GM18519 (cell line): ENCODE measurements around the gene IARS1.

ENCODE experiments used
- ATAC-seq: cut with Tn5 transposase; IDR thresholded peaks from one replicate; pipeline ENCODE4 v1.9.1; 2021; ENCODE audit warnings: mild to moderate bottlenecking, moderate library complexity; ENCODE audit not compliant: unreplicated experiment, low FRiP score

The IARS1 gene

DNA sequence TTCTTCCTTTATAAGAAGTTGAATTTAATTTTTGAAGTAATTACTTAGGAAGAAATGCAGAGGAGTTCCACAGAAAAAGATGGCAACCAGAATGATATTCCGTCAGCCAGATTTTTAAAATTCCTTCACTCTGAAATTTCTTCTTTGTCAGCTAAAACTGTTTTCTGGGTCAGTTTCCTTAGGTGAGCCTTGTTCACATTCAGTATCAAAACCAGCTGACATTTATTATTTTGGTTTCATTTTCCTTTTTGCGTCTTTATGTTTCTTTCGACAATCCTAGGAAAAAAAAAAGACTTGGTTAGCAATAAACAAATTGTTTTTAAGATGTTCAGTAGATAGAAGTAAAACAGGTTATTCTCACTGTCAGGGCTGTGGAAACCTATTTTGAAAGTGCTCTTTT, 4.1 kb upstream of the IARS1 start:
- ATAC-seq, result no peak

DNA sequence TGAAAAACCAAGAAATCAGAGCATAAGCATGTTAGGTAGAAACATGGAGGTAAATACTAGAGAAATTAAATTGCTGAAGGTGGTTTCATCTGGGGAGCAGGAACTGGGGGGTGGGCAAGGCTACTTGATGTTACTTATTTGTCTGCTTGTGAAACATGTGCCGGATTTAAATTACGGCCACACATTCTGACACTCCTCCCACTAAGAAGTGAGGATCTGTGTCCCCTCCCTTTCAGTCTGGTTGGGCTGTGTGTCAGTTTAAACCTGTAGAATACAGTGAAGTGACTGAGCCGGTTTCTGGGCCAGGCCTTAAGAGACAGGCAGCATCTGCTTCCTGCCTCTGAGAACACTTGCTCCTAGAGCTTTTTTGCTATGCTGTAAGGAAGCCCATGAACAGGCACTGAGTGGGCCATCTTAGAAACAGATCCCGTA, 2.3 kb upstream of the IARS1 start:
- ATAC-seq, result no peak

DNA sequence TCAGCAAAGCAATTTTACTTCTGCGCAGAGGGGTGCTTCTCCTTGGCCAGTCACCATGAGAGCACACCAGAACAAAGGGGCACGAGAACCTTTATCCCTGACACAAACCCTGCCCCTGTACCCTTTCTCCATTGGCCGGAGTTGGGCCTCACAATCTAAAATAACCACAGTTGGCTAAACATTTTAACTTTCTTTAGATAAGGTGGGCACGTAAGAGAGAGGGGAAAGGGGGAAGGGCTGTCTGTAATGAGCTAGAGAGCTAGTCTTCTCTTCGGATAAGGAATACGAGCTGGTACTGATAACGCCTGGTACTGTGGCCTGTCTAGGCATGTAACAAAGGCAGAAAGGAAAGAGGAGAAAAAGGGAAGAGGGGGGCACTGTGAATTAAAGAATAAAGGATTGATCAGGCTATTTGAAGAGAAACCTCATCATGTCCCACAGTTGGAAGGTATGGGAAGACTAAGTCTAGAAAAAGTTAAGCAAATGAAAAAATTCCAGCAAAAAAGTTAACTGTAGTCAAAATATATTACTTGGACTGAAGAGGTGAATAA, 1.8 kb upstream of the IARS1 start:
- no peak for ATAC-seq

DNA sequence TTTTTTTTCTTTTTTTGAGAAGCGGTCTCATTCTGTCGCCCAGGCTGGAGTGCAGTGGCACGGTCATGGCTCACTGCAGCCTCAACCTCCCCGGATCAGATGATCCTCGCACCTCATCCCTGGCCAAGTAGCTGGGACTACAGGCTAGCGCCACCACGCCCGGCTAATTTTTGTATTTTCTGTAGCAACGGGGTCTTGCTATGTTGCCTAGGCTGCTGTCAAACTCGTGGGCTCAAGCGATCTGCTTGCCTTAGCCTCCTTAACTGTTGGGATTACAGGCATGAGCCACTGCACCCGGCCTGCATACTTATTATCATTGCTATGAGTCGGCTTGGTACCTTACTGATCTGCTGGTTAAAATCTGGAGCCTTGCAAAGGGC, 790 bp upstream of the IARS1 start:
- ATAC-seq, result no peak

DNA sequence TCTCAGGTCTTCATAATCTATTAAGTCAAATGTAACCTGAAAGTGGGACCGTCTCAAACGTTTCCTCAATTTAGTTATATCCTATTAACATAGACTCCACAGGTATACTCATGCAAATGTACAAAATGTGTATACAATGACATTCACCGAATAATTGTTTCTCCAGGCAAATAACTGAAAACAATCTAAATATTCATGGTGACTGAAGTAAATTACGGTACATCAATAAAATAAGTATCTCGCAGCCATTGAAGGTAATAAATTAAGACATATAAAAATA, 482 bp downstream of the IARS1 start:
- no peak for ATAC-seq

DNA sequence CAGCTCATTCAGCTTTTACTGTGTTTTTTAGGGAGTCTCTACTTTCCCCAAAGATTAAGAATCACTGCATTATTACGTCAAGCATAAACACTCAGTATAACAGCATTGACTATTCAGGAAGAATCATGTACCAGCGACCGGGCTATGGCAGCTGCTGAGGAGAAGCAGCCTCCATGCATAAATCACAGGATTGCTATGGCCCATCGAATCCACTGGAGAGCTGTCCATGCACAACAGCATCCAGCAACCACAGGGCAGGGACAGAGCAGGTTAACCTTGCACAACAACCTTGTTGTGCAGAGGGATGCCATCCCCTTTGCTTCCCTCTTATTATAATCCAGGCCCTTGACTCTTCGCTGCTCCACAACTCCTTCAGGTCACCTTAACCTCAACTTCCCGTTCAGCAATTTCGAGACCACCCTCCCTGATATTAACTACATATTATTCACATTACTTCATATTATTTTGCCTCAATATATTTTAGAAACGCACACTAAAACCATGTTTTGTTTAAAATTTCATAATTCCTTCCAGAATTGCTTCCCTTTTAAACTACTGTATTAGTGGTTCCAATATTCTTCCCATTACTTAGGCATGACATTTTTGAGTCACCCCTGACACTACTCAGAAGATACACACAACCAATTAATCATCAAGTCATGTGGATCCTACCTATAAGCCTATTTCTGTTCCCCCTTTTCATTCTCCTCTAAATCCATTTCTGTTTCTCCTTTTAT, 991 bp downstream of the IARS1 start:
- no peak for ATAC-seq

DNA sequence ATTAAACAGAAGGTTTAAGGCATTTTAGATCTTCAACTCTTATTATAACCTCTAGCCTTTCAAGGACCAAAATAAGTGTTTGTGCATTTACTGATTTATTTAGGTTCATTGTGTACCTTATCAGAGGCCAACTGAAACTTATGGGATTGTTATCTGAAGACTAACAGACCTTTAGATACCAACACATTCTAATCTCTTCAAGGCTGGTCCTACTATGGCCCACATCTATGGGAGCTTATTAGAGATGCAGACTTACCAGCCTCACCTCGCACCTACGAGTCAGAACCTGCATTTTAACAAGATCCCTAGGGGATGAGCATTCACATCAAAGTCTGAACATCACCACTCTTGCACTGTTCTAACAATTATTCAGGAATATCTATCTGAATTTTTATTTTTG, 1.9 kb downstream of the IARS1 start:
- no peak for ATAC-seq

DNA sequence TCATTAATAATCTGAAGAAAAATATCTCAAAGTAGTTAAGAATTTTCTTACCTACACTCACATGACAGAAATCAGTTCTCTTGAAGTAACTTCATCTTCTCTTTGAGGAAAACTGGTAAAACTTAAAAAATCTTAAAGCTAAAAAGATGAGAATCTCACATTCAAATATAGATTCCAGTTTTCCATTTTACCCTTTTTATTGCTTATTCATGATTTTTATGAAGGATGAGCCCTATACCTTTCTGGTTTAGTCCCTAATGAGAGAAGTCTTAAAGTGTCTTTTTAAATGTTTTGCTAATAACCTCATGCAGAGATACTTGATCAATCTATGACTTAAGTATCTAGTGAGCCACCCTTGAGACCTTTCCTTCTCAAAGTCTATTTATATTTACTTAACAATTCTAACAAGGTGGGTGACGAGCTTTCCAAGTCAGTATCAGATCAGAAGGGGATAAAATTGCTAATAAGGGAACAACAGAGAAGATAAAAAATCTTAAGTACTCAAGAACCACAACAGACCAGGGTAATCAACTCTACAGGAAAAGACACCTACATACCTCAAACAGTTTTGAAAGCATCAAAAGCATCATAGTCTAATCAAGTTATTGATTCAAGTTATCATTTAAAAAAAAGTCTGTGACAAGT, 2.6 kb downstream of the IARS1 start:
- no peak for ATAC-seq

DNA sequence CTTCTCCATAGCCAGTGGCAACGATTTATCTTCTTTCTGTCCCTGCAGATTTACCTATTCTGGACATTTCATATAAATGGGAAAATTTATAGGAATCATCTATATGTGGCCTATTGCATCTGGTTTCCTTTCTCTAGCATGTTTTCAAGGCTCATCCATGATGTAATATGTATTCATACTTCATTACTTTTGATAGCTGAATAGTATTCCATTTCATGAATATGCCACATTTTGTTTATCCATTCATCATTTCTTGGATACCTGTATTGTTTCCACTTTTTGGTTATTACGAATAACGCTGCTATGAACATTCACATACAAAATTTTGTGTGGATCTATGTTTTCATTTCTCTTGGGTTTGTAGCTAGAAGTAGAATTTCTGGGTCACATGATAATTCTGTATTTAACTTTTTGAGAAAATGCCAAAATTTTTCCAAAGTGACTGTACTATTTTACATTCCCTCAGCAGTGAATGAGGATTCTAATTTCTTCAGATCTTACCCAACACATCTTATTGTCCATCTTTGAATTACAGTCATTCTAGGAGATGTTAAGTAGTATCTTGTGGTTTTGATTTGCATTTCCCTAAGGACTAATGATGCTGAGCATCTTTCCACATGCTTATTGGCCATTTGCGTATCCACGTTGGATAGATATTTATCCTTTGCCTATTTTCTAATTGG, 3.6 kb downstream of the IARS1 start:
- ATAC-seq, result no peak

DNA sequence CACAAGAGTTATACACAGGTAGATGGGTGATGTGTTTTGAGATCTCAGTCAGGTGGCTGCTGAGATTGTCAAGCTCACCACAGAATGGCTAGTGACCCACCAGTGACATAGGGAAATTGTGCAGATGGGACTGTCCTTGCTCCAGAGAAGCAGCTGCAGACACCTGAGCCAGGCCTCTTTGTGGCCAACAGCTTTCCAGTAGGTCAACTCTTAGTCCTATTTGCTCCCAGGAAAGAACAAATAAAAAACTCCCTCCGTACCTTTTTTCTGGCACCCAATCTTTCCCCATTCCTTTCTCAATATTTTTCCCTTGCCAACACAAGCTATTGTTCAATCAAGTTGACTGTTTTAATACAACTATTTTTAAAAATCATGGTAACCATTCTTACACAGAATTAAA, 14.2 kb downstream of the IARS1 start:
- no peak for ATAC-seq

DNA sequence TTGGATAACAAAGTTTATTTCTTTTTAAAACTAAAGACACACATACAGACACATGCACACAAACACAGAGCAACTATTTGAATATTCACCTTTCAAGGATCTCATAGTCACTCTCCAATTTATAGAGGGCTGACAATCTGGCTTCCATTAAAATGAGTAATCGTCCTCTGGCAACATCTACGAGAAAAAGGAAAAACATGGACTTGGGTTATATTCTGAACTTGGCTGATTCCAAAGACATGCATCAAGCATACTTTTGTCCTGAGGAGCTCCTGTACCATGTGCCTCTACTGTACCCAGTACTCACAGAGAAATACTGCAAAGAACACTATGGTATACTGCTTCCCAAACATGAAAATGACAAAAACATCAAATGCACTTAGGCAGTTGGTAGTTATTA, 15.4 kb downstream of the IARS1 start:
- ATAC-seq, result no peak

DNA sequence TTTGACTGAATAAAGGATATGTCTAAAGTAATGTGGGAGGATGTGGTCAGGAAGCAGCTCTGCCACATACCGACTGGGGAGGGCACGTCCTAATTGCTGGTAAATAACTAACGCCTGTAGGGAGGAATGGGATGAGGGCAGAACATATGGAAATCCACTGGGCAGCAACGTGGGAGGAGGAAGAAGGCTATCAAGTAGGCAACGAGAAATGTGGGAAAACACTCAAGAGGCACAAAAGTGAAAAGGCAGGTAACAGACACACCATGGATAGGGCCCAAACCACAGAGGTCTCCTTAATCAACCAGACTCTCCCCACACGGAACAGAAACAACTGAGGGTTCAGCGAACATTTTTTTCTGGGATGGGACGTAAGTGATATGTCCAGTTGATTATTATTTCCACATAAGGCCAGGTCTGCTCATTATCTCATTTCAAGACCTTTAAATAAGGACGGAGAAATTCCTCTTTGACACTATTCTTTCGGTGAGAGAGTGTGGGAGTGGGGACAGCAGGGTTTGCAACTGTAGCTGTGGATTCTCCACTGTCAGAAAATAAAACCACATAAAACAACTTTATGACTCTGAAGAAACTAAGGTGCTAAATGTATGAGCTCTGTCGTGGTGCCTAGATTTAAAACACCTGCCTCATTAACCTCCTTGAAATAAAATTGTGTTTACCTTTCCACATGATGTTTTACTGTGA, 17.0 kb downstream of the IARS1 start:
- no peak for ATAC-seq

DNA sequence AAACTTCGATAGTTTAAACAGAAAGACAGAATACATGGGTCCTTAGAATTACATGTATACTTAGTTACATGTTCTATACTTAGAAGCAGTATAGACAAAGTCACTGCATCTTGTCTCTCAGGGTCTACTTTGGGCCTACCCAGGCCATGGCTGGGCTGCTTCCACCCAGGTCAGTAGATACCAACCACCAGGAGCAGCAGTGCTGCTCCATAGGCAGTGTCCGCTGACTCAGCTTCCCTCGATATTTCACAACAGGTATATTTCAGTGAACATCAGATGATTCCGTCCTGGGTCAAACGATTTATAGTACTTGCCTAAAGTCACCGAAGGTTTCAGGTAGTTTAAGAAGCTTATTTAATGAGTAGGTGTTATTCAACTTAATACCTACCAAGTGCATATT, 18.0 kb downstream of the IARS1 start:
- no peak for ATAC-seq

DNA sequence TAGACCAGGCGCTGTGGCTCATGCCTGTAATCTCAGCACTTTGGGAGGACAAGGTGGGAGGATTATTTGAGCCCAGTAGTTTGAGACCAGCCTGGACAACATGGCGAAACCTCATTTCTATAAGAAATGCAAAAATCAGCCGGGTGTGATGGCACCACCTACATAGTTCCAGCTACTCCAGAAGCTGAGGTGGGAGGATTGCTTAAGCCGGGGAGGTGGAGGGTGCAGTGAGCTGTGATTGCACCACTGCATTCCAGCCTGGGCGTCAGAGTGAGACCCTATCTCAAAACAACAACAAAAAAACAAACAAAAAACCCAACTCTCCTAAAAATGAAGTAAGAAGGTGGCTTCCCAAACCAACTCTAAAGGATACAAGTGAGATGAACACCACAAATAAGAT, 23.0 kb downstream of the IARS1 start:
- ATAC-seq, result no peak

DNA sequence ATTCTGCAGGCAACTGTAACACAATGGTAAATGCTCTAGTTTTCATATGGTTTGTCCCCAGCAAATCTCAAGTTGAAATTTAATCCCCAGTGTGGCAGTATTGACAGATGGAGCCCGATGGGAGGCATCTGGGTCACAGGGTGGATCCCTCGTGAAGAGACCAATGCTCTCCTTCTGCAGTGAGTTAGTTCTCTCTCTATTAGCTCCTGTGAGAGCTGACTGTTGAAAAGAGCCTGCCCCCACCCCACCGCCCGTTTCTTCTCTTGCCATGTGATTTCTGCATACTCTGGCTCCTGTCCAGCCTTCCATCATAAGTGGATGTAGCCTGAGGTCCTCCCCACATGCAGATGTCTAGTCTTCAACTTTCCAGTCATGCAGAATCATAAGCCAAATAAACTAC, 27.0 kb downstream of the IARS1 start:
- ATAC-seq, result no peak

DNA sequence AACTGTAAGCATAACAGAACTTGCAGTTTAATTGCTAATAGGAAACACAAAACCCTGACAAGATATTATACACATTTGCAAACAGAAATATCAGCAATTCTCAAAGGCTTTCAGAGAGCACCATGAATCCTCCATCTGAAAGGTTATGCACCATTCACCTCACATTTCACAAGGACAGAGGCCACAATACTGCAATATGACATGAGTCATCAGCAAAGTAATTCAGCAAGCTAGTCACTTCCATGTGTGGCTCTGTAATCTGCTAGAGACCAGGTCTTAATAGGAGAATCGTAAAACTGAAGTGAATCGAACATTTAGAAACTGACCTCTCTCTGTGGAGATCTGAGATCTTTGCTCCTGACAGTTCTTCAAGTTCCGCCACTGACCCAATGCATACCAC, 28.3 kb downstream of the IARS1 start:
- no peak for ATAC-seq

DNA sequence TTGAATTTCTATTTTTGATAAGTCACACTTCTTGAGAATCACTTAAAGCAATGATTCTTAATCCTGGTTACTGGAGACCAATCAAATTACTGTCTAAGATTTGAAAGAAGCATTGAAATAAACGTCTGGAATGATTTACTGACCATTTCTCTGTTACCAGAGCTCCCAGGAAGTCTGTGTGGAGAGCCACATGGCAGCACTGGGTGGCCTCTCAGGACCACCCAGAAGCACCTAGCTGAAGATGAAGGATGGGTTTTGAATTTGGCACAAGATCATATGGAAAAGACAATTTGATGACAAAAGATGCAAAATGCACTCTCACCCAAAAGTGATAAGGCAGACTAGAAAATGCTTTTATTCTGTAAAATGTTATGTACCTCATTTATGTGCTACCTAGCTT, 30.4 kb downstream of the IARS1 start:
- no peak for ATAC-seq

DNA sequence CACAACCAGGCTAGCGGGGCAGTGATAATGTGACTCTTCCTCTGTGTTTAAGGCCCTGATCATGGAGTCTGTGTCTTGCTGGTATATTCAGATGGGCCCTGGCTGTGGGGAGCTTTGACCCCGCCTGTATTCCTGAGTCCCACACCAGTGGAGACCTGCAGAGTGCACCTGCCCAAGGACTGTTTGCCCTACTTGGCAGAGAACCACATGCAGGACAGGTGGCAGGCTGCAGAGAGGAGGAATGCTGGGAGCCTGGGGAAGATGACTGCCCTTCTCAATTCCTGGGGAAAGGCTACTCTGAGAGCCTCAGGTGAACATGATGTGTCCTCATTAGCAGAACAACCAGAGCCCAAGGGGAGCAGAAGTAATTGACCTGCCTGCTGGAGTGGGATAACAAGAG, 36.2 kb downstream of the IARS1 start:
- ATAC-seq, result no peak

DNA sequence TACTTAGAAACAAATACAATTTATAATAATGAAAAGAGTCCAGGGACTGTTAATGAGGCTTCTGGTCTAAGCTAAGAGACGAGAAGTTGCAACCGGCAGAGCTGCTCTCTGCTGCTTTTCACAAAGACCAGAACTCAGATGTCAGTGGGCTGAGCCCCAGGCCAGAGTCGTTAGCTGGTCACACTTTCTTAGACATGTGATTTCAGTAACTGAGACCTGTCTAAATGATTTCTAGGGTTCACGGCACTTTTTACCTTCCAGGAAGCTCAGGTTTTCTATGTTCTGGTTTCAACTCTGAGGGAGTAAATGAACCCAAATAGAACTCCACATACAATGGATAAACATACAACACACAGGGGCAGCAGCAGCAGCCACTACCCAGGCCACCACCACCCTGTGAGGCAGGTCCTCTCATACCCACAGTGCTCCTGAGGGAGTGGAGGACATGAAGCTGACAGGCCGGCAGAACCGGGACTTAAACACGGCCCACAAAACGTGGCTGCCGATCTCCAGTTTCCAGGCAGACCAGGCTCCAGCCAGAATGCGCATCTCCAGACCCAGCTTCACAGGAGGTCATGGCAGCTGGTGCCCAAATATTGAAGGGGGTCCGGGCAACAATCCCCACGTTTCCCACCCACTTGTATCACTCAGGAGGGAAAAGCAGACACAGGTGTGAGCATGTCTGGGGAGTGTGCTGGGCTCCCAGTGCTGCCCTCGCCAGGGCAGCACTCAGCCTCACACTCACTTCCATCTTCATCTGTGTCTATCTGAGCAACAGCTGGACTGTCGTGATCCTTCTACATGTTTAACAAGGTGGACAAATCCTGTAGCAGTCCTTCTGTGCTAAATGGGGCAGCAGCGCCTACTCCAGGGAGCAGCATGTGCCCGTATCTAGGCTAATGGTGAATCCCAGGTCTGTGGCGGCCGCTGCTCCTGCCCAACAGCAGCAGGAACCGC, 38.8 kb downstream of the IARS1 start:
- ATAC-seq, result no peak

DNA sequence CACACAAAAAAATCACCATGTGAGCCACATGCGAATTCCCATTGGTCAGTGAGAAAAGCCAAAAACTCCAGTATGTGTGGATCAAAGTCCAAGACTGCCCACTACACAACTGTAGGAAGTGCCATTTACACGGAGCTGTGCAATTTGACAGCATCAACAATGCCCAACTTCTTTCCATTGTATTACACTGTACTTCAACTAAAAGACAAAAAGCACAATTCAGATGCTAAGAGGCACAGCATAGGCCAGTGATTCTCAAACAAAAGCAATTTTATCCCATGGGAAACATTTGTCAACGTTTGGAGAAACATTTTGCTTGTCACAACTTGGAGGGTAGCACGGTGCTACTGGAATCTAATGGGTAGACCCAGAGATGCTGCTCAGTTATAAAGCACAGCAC, 39.8 kb downstream of the IARS1 start:
- ATAC-seq, result no peak
